Adrenal gland (tissue), 5 donors: ENCODE data around the gene LMO7.
"Not testable (repeated sequence)": the region's sequence is repeated elsewhere in the genome, so short reads cannot be mapped to it uniquely, and the experiment has no call there.

Experiments
- POLR2A ChIP-seq, 2 donors: fragments of 450-650 bp; IDR thresholded peaks; one replicate each; pipeline ENCODE4 v1.6.1; 2017; ENCODE audit warnings: antibody characterized with exemption in 2 of 2, mild to moderate bottlenecking in 2 of 2, moderate library complexity in 1 of 2
- TF ChIP-seq, protein P1 (sequence below), 6 experiments: fragments of 450-650 bp in 4 of 6; fragments of 200-600 bp in 2 of 6; sonication (generic) in 1 of 6; IDR thresholded peaks; 1 replicate in 5 of 6; 2 replicates in 1 of 6; pipeline versions ENCODE4 v1.5.1 to v1.8.0; 2016 to 2021; ENCODE audit warnings: antibody characterized with exemption in 6 of 6, mild to moderate bottlenecking in 2 of 6, moderate library complexity in 1 of 6
- donor health status: DM: no; HTN: no; CAD: no.

DNA sequence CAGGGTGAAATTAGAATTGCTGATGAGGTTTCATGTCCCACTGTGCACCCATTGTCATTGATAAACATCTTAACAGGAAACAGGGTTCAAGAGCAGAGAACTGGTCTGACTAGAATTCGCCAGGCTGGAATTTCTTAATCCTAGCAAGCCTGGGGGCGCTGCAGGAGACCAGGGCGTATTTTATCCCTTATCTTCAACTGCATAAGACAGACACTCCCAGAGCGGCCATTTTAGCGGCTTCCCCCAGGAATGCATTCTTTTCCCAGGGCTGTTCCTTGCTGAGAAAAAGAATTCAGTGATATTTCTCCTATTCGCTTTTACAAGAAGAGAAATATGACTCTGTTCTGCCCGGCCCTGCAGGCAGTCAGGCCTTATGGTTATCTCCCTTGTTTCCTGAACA, 63.6 kb downstream of the LMO7 start:
- TF ChIP-seq, protein P1, sequence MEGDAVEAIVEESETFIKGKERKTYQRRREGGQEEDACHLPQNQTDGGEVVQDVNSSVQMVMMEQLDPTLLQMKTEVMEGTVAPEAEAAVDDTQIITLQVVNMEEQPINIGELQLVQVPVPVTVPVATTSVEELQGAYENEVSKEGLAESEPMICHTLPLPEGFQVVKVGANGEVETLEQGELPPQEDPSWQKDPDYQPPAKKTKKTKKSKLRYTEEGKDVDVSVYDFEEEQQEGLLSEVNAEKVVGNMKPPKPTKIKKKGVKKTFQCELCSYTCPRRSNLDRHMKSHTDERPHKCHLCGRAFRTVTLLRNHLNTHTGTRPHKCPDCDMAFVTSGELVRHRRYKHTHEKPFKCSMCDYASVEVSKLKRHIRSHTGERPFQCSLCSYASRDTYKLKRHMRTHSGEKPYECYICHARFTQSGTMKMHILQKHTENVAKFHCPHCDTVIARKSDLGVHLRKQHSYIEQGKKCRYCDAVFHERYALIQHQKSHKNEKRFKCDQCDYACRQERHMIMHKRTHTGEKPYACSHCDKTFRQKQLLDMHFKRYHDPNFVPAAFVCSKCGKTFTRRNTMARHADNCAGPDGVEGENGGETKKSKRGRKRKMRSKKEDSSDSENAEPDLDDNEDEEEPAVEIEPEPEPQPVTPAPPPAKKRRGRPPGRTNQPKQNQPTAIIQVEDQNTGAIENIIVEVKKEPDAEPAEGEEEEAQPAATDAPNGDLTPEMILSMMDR (IDR thresholded peaks at IDR 0.05), result not testable (repeated sequence)
- not testable (repeated sequence) for TF ChIP-seq POLR2A (IDR thresholded peaks at IDR 0.05)
